Calu3 (cell line): ENCODE measurements around the gene MAPKAPK3. TPM values are rescaled to one million over a fixed set of nuclear protein-coding genes. Genes with fewer than 3 reads are reported as not detected.
A peak's percentile ranks its signal among the peaks of the same experiment; 100 is the strongest.

Experiments
- BruUV-seq: library from RNA; stranded (reverse); fragments of 400-500 nt; replicated peaks from 2 replicates; lab custom pipeline; 2021; lab: Mats Ljungman, UMichigan
- CTCF ChIA-PET: fragments of 300-600 bp; sonication (Branson Sonifier 250); formaldehyde crosslinking; loops from one replicate; lab custom pipeline; 2022; ENCODE audit warnings: antibody characterized with exemption; lab: Charles Lee
- DNase-seq: peaks from one replicate; pipeline ENCODE4 v3.0.0; 2022
- H3K27ac Mint-ChIP-seq: one replicate; pipeline ENCODE4 v1.8.0; 2022; ENCODE audit warnings: mixed read lengths; ENCODE audit not compliant: unreplicated experiment
- H3K27me3 Mint-ChIP-seq: one replicate; pipeline ENCODE4 v1.8.0; 2022; ENCODE audit warnings: mixed read lengths; ENCODE audit not compliant: unreplicated experiment
- H3K36me3 Mint-ChIP-seq: one replicate; pipeline ENCODE4 v1.8.0; 2022; ENCODE audit warnings: mild to moderate bottlenecking, moderate library complexity, mixed read lengths; ENCODE audit not compliant: insufficient read depth, unreplicated experiment
- H3K4me1 Mint-ChIP-seq: one replicate; pipeline ENCODE4 v1.8.0; 2022; ENCODE audit warnings: mild to moderate bottlenecking, low read depth, mixed read lengths; ENCODE audit not compliant: unreplicated experiment
- H3K4me3 Mint-ChIP-seq: one replicate; pipeline ENCODE4 v1.8.0; 2022; ENCODE audit warnings: mild to moderate bottlenecking, low read depth, moderate library complexity, mixed read lengths; ENCODE audit not compliant: unreplicated experiment
- H3K9me3 Mint-ChIP-seq: one replicate; pipeline ENCODE4 v1.8.0; 2022; ENCODE audit warnings: low read depth, mixed read lengths; ENCODE audit not compliant: unreplicated experiment
- CTCF ChIP-seq: fragments of 200-600 bp; IDR thresholded peaks from one replicate; pipeline ENCODE4 v1.8.0; 2022; ENCODE audit warnings: antibody characterized with exemption; ENCODE audit not compliant: unreplicated experiment
- intact Hi-C: fragments of 100-400 bp; cut with micrococcal nuclease; formaldehyde crosslinking; loops from one replicate; pipeline ENCODE4 v1.10.0; 2022; ENCODE audit not compliant: unreplicated experiment
- total RNA-seq: library from RNA; stranded (reverse); gene quantifications from 2 replicates; pipeline ENCODE4 v1.2.3, GENCODE V29; 2022

The MAPKAPK3 gene
- total RNA-seq, 1 experiment from 2014 or later, result 40.6 TPM

GRCh38 chr3:50600841-50601591, 15.9 kb upstream of the MAPKAPK3 start:
- peak overlapping the region; percentile 88 for H3K27ac Mint-ChIP-seq
- H3K9me3 Mint-ChIP-seq, result no peaks in the 10 kb centered on the region
- H3K36me3 Mint-ChIP-seq, result peaks cover 12% of the 10 kb centered on the region
- DNase-seq, result peak; percentile 91
- TF ChIP-seq CTCF, result no peak
- peaks cover 46% of the 10 kb centered on the region for H3K4me1 Mint-ChIP-seq
- no TSS peak for BruUV-seq
- H3K27me3 Mint-ChIP-seq, result no peaks in the 10 kb centered on the region
- intact Hi-C loops, result loop anchor here (1.0 kb wide), 1 partner anchor 30 kb away; no protein-coding TSS in a partner anchor
- peak overlapping the region; percentile 59 for H3K4me3 Mint-ChIP-seq
- CTCF ChIA-PET, result interaction anchor here (0.6 to 2.7 kb wide), 4 partner anchors 11 to 736 kb away, joined by 3 to 16 read pairs (median 6); partner anchors contain the start of genes CISH and MAPKAPK3

- H3K9me3 Mint-ChIP-seq, result no peaks in the 10 kb centered on the region
- peaks cover 12% of the 10 kb centered on the region for H3K36me3 Mint-ChIP-seq
- intact Hi-C loops, result no loop called here
- CTCF ChIA-PET, result interaction anchor here (2.5 to 2.7 kb wide), 2 partner anchors 9 to 13 kb away, joined by 10 to 16 read pairs; partner anchors contain the start of genes CISH and MAPKAPK3
- H3K27me3 Mint-ChIP-seq, result no peaks in the 10 kb centered on the region
- peak; percentile 48 for DNase-seq
- BruUV-seq, result no TSS peak
- no peak for TF ChIP-seq CTCF
- no peak overlapping the region for H3K4me3 Mint-ChIP-seq
- H3K4me1 Mint-ChIP-seq, result peaks cover 50% of the 10 kb centered on the region
- peak overlapping the region; percentile 71 for H3K27ac Mint-ChIP-seq
Measured at GRCh38 chr3:50602595-50603191, 14.3 kb upstream of the MAPKAPK3 start.

- Mint-ChIP-seq H3K4me1 (peaks cover 50% of the 10 kb centered on the region), H3K9me3 (no peaks in the 10 kb centered on the region), H3K4me3 (no peak overlapping the region), H3K27me3 (no peaks in the 10 kb centered on the region), H3K36me3 (peaks cover 12% of the 10 kb centered on the region), H3K27ac (peak overlapping the region; percentile 21)
- CTCF ChIA-PET, result interaction anchor here (2.5 to 2.7 kb wide), 2 partner anchors 8 to 13 kb away, joined by 10 to 16 read pairs; partner anchors contain the start of genes CISH and MAPKAPK3
- no peak for TF ChIP-seq CTCF
- DNase-seq, result no peak
- no TSS peak for BruUV-seq
- intact Hi-C loops, result no loop called here
Measured at GRCh38 chr3:50603261-50604109, 13.5 kb upstream of the MAPKAPK3 start.

- Mint-ChIP-seq H3K4me1 (peaks cover 50% of the 10 kb centered on the region), H3K36me3 (peaks cover 12% of the 10 kb centered on the region), H3K4me3 (no peak overlapping the region), H3K27me3 (no peaks in the 10 kb centered on the region), H3K9me3 (no peaks in the 10 kb centered on the region), H3K27ac (peak overlapping the region; percentile 21)
- no peak for TF ChIP-seq CTCF
- no peak for DNase-seq
- no TSS peak for BruUV-seq
- intact Hi-C loops, result no loop called here
- CTCF ChIA-PET, result no interaction called here
Measured at GRCh38 chr3:50604110-50604621, 12.8 kb upstream of the MAPKAPK3 start.
